ENCODE data around the gene TACSTD2. TPM values are rescaled to one million over a fixed set of nuclear protein-coding genes. Genes with fewer than 3 reads are reported as not detected.
"Not testable (repeated sequence)": the region's sequence is repeated elsewhere in the genome, so short reads cannot be mapped to it uniquely, and the experiment has no call there.

The TACSTD2 gene
- 0.06 TPM in 1 of 2 replicates, not detected in the other for total RNA-seq (2014; rRNA removed; shearing (Covaris generic))

GRCh38 chr1:58576727-58577653 is at the start of gene TACSTD2:
TSS of gene TACSTD2 (minus strand) at chr1:58577252. CDS start at chr1:58577156, 96 bp downstream.
- DNase-seq (ENCODE audit: low read depth) = no peak

DNA sequence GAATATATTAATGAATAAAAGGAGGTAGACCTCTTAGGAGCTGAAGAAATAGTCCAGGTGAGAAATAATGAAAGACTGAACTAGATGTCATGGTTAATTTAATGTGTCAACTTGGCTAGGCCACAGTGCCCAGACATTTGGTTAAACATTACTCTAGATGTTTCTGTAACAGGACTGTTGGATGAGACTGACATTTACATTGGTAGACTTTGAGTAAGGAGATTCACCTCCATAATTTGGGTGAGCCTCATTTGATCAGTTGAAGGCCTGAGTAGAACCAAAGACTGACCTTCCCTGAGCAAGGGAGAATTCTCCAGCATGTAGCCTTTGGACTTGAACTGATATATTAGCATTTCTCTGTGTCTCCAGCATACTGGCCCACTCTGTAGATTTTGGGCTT is 49.2 kb upstream of the TACSTD2 start:
- DNase-seq (ENCODE audit: low read depth) = no peak

DNA sequence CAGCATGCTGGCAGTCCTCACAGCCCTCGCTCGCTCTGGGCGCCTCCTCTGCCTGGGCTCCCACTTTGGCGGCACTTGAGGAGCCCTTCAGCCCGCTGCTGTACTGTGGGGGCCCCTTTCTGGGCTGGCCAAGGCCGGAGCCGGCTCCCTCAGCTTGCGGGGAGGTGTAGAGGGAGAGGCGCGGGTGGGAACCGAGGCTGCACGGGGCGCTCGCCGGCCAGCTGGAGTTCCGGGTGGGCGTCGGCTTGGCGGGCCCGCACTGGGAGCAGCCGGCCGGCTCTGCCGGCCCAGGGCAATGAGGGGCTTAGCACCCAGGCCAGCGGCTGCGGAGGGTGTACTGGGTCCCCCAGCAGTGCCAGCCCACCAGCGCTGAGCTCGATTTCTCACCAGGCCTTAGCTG is 46.2 kb upstream of the TACSTD2 start:
- not testable (repeated sequence) for DNase-seq (ENCODE audit: low read depth)

DNA sequence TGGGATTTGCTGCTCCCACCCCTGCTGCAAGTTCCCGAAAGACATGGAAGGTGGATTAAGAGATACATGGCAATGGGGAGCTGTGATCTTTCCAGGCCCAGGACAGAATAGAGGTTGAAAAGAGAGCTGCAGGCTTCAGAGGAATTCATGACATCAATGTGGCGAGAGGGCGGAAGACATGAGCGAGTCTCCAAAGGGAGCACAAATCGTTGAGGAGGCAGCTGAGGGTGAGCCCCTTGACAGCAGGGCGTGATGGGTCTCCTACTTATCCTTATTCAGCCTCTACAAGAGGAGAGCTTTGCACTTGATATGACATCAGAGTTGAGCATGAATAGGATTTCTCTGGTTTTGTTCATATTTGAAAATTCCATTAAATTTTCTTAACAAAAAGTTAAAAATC is 45.5 kb upstream of the TACSTD2 start:
- no peak for DNase-seq (ENCODE audit: low read depth)

GRCh38 chr1:58621391-58621790 is 44.3 kb upstream of the TACSTD2 start:
- no peak for DNase-seq (ENCODE audit: low read depth)

- DNase-seq (ENCODE audit: low read depth) = no peak
These were observed 43.9 kb upstream of the TACSTD2 start for GRCh38 chr1:58620926-58621325.

DNA sequence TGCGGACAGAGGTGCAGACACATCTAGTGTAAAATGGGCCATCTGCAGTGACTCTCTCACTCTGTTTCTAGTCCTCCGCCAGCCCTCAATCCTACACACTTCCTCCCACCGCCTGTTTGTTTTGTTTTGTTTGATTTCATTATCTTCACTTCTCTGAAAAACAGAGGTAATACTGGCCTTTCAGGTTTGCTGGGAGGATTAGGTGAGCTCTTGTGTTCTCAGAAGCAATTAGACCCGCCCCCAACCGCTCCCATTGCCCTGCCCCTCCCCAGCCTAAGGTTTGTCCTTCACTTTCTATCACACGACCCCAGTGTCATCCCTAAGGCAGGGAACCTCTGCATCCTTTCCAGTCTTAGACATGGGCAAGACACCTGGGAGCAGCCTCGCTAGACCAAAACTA is 43.2 kb upstream of the TACSTD2 start:
- DNase-seq (ENCODE audit: low read depth) = no peak

GRCh38 chr1:58619286-58620054 is 42.4 kb upstream of the TACSTD2 start:
- no peak for DNase-seq (ENCODE audit: low read depth)

DNA sequence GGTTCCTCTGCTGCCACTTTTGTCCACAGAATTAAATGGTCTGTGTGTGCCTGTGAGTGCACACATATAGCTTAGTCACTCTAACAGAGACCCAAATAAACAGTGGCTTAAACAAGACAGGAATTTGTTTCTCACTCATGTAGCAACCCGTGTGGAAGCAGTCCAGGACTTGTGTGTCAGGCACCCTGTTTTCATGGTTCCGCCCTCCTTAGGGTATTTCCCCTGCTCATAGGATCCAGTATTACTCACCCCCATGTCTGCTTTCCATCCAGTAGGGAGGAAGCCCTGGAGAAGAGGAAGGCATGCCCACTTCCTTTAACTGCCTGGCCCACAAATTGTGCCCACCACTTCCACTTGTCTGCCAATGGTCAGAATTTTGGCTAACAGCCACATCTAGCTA is 41.3 kb upstream of the TACSTD2 start:
- peak; percentile 97 for DNase-seq (ENCODE audit: low read depth)

GRCh38 chr1:58611861-58612385 is 34.9 kb upstream of the TACSTD2 start:
- no peak for DNase-seq (ENCODE audit: low read depth)

DNA sequence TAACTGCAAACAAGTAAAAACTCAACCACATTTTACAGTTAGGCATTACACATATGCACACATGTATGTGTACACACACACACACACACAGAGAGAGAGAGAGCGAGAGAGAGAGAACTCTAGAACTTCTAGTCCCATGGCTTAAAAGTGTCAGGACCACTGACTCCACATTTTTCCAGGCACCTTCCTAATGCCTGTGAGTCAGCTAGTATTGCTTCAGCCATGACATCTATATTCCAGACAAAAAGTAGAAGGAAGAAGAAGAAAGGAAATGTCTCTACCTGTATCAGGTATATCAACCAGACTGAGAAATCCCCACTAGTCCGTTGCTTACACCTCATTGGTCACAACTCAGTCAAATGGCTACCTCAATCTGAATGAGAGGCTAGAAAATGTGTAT is 31.9 kb upstream of the TACSTD2 start:
- no peak for DNase-seq (ENCODE audit: low read depth)

GRCh38 chr1:58608297-58608696 is 31.2 kb upstream of the TACSTD2 start:
- no peak for DNase-seq (ENCODE audit: low read depth)

DNA sequence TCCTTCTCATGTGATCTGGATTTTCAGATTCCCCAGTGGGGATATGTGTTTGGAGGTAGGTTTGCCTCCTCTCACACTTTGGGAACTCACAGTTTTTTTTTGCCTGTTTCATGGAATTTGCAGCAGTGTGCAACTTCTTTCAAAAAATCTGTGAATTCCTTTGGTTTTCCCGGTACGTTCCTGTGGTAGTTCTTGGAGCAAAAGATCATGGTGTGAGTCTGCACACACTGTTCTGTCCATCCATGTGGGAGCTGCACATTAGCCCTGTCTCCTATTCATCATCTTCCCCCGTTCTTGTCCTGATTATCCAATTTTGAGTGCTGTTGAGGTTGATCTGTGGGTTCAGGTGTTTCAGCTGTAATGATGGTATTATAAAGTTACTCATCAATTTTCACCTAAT is 30.3 kb upstream of the TACSTD2 start:
- DNase-seq (ENCODE audit: low read depth) = no peak

DNA sequence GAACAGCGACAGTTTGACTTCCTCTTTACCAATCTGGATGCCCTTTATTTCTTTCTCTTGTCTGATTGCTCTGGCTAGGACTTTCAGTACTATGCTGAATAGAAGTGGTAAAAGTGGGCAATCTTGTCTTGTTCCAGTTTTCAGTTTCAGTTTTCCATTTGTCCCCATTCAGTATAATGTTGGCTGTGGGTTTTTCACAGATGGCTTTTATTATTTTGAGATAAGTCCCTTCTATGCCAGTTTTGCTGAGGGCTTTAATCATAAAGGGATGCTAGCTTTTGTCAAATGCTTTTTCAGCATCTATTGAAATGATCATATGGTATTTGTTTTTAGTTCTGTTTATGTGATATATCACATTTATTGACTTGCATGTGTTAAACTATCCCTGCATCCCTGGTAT is 24.9 kb upstream of the TACSTD2 start:
- not testable (repeated sequence) for DNase-seq (ENCODE audit: low read depth)

DNA sequence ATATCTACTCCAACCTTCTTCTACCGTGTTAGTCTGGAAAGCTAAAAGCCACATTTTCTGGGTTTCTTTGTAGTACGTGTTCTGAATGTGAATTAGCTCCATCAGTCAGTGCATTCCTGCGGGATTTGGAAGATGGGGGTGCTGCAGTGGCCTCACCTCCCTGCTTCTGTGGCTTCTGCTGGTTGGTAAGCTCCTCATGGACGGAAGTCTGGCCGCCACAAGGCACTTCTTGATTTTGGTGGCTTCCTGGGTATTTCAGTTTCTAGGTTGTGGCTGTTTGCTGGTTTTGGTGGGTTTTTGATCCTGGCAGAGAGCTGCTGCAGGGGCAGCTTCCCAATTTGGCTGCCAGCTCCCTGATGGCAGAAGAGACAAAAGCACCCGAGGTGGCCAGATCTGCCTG is 20.9 kb upstream of the TACSTD2 start:
- no peak for DNase-seq (ENCODE audit: low read depth)

DNA sequence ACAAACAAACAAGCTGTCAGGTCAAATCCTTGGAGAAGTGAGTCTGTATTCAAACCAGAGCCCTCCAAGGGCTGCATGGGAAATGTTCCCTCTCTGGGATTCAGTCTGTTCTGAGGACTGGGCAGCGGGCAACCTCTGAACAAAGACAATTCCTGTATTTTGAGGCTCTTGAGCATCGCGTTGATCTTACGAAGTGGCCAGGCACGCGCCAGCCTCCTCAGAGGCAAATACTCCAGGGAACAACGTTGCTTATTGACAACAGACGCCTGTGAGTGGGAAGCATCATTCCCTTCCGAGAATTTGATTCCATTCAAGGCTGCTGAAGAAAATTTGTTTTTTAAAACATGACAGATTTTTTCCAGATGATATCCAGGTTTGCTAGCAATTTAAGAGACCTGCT is 20.0 kb upstream of the TACSTD2 start:
- no peak for DNase-seq (ENCODE audit: low read depth)

GRCh38 chr1:58596631-58597052 is 19.6 kb upstream of the TACSTD2 start:
- no peak for DNase-seq (ENCODE audit: low read depth)

DNA sequence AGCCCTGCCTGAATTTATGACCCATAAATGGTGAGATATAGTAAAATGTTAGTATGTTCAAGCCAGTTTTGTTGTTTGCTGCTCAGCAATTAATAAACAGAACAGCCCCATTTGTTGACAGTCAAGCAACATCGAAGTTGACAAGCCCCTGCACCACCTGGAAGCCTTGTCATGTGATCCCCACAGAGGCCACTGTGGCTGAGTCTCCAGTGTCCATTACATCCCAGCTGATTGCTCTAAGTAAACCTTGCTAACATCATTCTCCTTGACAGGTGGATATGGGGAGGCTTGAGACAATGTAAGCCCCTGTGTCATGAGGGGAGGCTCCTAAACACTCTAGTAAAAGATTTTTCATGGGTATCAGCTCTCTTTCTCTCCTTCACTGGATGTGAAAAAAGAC is 17.5 kb upstream of the TACSTD2 start:
- no peak for DNase-seq (ENCODE audit: low read depth)

DNA sequence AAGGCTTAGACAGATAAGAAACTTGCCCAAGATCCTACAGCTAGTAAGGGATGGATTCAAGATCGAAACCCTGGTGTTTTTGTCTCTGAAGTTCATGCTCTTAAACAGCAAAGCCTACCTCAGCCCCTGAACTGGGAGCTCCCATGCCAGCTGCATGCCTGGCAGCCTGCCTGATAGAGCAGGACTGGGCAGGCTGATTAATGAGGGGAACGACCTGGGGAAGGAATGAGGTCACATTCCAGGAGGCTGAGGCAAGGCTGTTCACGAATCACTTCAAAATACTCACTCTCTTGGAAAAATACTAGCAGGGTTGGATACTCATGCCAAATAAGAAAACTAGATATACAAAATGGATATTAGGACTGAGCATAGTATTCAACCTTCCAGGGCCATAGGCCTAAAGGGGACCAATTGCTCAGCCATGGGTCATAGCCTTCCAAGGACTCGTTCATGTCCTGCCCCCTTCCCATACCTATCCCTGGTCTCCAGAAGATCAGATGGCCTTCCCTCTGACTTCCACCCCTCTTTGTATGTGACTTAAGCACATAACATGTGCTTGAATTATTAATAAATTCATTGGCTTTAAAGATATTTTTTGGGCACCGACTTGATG is 15.6 kb upstream of the TACSTD2 start:
- DNase-seq (ENCODE audit: low read depth) = peak; percentile 96

DNA sequence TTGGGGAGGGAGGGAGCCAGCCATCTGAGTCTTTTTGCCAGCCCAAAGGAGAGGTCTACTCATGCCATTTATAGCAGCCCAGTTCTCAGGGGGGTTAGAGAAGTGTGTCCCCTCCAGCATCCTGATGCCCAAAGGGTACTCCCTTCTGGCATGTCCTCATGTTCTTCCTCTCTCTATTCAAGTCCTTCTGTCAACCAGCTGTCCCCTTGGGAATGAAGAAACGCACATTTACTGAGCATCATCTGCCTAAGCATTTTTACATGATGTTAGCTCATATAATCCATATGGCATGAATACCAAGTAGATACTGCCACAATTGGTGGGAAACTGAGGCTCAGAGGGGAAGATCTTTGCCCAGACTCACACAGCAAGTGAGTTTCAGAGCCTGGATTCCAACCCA is 14.8 kb upstream of the TACSTD2 start:
- DNase-seq (ENCODE audit: low read depth) = no peak

GRCh38 chr1:58590019-58590418 is 13.0 kb upstream of the TACSTD2 start:
- no peak for DNase-seq (ENCODE audit: low read depth)

DNA sequence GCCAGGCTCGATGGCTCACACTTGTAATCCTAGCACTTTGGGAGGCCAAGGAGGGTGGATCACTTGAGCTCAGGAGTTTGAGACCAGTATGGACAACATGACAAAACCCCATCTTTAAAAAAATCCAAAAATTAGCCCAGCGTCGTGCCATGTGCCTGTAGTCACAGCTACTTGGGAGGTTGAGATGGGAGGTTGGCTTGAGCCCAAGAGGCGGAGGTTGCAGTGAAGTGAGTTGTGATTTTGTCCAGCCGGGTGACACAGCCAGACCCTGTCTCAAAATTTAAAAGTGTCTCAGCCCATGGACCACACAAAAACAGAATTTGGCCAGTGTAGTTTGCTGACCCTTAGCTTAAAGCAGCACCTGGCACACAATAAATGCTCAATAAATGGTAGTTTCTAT is 11.3 kb upstream of the TACSTD2 start:
- peak; percentile 46 for DNase-seq (ENCODE audit: low read depth)
